ENCODE data around the gene HSPB1. TPM values are rescaled to one million over a fixed set of nuclear protein-coding genes. Genes with fewer than 3 reads are reported as not detected.

HSPB1 gene
- total RNA-seq, 1 experiment from 2014 or later: 202 TPM

GRCh38 chr7:76281706-76282343 lies 20.6 kb upstream of the HSPB1 start:
- Mint-ChIP-seq H3K36me3 (no peaks in the 10 kb centered on the region; the same call in 1 of the 2 replicates), H3K27me3 (ENCODE audit: low read depth) (peaks cover 65% of the 10 kb centered on the region)

GRCh38 chr7:76282344-76283253 lies 19.9 kb upstream of the HSPB1 start:
- no peak for TF ChIP-seq ZNF423 (CRISPR knock-in tag; IDR thresholded peaks at IDR 0.05)
- TF ChIP-seq ELF4 (CRISPR knock-in tag; IDR thresholded peaks at IDR 0.05; ENCODE audit: low read depth): 0 out of 2 replicates have a peak, but pooled peaks have one; percentile 44
- no peak for TF ChIP-seq NFATC4 (CRISPR knock-in tag; IDR thresholded peaks at IDR 0.05)
- 0 out of 2 replicates have a peak, but pooled peaks have one; percentile 23 for TF ChIP-seq ZNF263 (CRISPR knock-in tag; IDR thresholded peaks at IDR 0.05; ENCODE audit: low read depth)
- TF ChIP-seq FOXK1 (CRISPR knock-in tag; IDR thresholded peaks at IDR 0.05): no peak
- TF ChIP-seq, protein P1, sequence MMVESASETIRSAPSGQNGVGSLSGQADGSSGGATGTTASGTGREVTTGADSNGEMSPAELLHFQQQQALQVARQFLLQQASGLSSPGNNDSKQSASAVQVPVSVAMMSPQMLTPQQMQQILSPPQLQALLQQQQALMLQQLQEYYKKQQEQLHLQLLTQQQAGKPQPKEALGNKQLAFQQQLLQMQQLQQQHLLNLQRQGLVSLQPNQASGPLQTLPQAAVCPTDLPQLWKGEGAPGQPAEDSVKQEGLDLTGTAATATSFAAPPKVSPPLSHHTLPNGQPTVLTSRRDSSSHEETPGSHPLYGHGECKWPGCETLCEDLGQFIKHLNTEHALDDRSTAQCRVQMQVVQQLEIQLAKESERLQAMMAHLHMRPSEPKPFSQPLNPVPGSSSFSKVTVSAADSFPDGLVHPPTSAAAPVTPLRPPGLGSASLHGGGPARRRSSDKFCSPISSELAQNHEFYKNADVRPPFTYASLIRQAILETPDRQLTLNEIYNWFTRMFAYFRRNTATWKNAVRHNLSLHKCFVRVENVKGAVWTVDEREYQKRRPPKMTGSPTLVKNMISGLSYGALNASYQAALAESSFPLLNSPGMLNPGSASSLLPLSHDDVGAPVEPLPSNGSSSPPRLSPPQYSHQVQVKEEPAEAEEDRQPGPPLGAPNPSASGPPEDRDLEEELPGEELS (CRISPR knock-in tag; IDR thresholded peaks at IDR 0.05): no peak
- TF ChIP-seq MLX (CRISPR knock-in tag; IDR thresholded peaks at IDR 0.05): no peak
- no peak for TF ChIP-seq ZNF317 (CRISPR knock-in tag; IDR thresholded peaks at IDR 0.05; ENCODE audit: borderline replicate concordance, low read depth)
- TF ChIP-seq EMX1 (CRISPR knock-in tag; IDR thresholded peaks at IDR 0.05): no peak
- TF ChIP-seq PRRX2 (CRISPR knock-in tag; IDR thresholded peaks at IDR 0.05): no peak
- no peak for TF ChIP-seq TEAD4 (CRISPR knock-in tag; IDR thresholded peaks at IDR 0.05)
- TF ChIP-seq HMGXB4 (CRISPR knock-in tag; IDR thresholded peaks at IDR 0.05): no peak
- no peak for TF ChIP-seq RELA (CRISPR knock-in tag; IDR thresholded peaks at IDR 0.05; ENCODE audit: borderline replicate concordance)
- TF ChIP-seq, protein P2, sequence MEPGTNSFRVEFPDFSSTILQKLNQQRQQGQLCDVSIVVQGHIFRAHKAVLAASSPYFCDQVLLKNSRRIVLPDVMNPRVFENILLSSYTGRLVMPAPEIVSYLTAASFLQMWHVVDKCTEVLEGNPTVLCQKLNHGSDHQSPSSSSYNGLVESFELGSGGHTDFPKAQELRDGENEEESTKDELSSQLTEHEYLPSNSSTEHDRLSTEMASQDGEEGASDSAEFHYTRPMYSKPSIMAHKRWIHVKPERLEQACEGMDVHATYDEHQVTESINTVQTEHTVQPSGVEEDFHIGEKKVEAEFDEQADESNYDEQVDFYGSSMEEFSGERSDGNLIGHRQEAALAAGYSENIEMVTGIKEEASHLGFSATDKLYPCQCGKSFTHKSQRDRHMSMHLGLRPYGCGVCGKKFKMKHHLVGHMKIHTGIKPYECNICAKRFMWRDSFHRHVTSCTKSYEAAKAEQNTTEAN (CRISPR knock-in tag; IDR thresholded peaks at IDR 0.05): no peak
- no peak for TF ChIP-seq NFE2L1 (CRISPR knock-in tag; IDR thresholded peaks at IDR 0.05)
- TF ChIP-seq PREB (CRISPR knock-in tag; IDR thresholded peaks at IDR 0.05; ENCODE audit: borderline replicate concordance): no peak
- no peak for TF ChIP-seq CREB1 (CRISPR knock-in tag; IDR thresholded peaks at IDR 0.05)
- 0 out of 2 replicates have a peak, but pooled peaks have one; percentile 26 for TF ChIP-seq JUN (CRISPR knock-in tag; IDR thresholded peaks at IDR 0.05)
- TF ChIP-seq GABPB1 (CRISPR knock-in tag; IDR thresholded peaks at IDR 0.05): no peak
- TF ChIP-seq ZSCAN18 (CRISPR knock-in tag; IDR thresholded peaks at IDR 0.05): no peak
- no peak for TF ChIP-seq ZNF121 (CRISPR knock-in tag; IDR thresholded peaks at IDR 0.05)
- TF ChIP-seq ATF1 (CRISPR knock-in tag; IDR thresholded peaks at IDR 0.05): no peak
- TF ChIP-seq FOXP1 (CRISPR knock-in tag; IDR thresholded peaks at IDR 0.05; ENCODE audit: borderline replicate concordance): no peak
- H3K36me3 Mint-ChIP-seq: no peaks in the 10 kb centered on the region; the same call in 1 of the 2 replicates
- H3K4me1 Mint-ChIP-seq: peaks cover 19% of the 10 kb centered on the region
- no peak overlapping the region for H3K27ac Mint-ChIP-seq
- CTCF ChIA-PET: interaction anchor here (0.6 to 5.5 kb wide), 14 partner anchors 8 to 214 kb away, joined by 3 to 35 read pairs (median 5); partner anchors contain the start of gene YWHAG
- peak; percentile 71 for DNase-seq (ENCODE audit: low spot score)
- ATAC-seq: peak; percentile 66
- no peaks in the 10 kb centered on the region for H3K9me3 Mint-ChIP-seq
- peak overlapping the region; percentile 83 for H3K4me3 Mint-ChIP-seq
- H3K27me3 Mint-ChIP-seq (ENCODE audit: low read depth): peaks cover 57% of the 10 kb centered on the region
- POLR2A ChIA-PET: interaction anchor here (0.6 to 1.5 kb wide), 7 partner anchors 9 to 235 kb away, joined by 3 to 8 read pairs (median 3); partner anchors contain the start of genes HSPB1, MDH2 and STYXL1

More at GRCh38 chr7:76281706-76282343, 20.6 kb upstream of the HSPB1 start:
- TF ChIP-seq SP1 (CRISPR knock-in tag; conservative IDR thresholded peaks at IDR 0.05): no peak
- 0 out of 2 replicates have a peak, but pooled peaks have one; percentile 16 for TF ChIP-seq ZNF423 (CRISPR knock-in tag; IDR thresholded peaks at IDR 0.05)
- H3K9me3 Mint-ChIP-seq: no peaks in the 10 kb centered on the region
- POLR2A ChIA-PET: interaction anchor here (0.9 to 1.5 kb wide), 5 partner anchors 12 to 234 kb away, joined by 3 to 8 read pairs (median 4); partner anchors contain the start of genes HSPB1, MDH2 and STYXL1
- ATAC-seq (peak; percentile 11), DNase-seq (ENCODE audit: low spot score) (no peak)
- peak overlapping the region; percentile 83 for H3K4me3 Mint-ChIP-seq
- H3K27ac Mint-ChIP-seq: no peak overlapping the region
- peaks cover 19% of the 10 kb centered on the region for H3K4me1 Mint-ChIP-seq
- CTCF ChIA-PET: interaction anchor here (0.6 to 5.5 kb wide), 12 partner anchors 9 to 213 kb away, joined by 4 to 35 read pairs (median 6); partner anchors contain the start of gene YWHAG

Data from WTC11 (cell line).